Measurements from ENCODE around the gene DOHH.

GRCh38 chr19:3535563-3535965, 35.1 kb upstream of the DOHH start:
- no peak for TF ChIP-seq EZH2 (IDR thresholded peaks at IDR 0.05; ENCODE audit: borderline replicate concordance, low read length)
- TF ChIP-seq CTCF (IDR thresholded peaks at IDR 0.05; ENCODE audit: low read length) = no peak
